HG03571 (cell line): ENCODE measurements around the gene CTBP1.

ENCODE experiments used
- ATAC-seq: cut with Tn5 transposase; IDR thresholded peaks from one replicate; pipeline ENCODE4 v1.9.1; 2021; ENCODE audit not compliant: unreplicated experiment

CTBP1 gene

GRCh38 chr4:1225272-1226143, 23.4 kb downstream of the CTBP1 start:
- no peak for ATAC-seq

GRCh38 chr4:1223841-1224809, 24.8 kb downstream of the CTBP1 start:
- no peak for ATAC-seq

- no peak for ATAC-seq
These were observed 25.8 kb downstream of the CTBP1 start for GRCh38 chr4:1222938-1223690.

GRCh38 chr4:1222036-1222789, 26.7 kb downstream of the CTBP1 start:
- ATAC-seq = no peak

- ATAC-seq = no peak
These were observed 27.6 kb downstream of the CTBP1 start for GRCh38 chr4:1221155-1221870.

- ATAC-seq = no peak
These were observed 28.4 kb downstream of the CTBP1 start for GRCh38 chr4:1220566-1220965.

DNA sequence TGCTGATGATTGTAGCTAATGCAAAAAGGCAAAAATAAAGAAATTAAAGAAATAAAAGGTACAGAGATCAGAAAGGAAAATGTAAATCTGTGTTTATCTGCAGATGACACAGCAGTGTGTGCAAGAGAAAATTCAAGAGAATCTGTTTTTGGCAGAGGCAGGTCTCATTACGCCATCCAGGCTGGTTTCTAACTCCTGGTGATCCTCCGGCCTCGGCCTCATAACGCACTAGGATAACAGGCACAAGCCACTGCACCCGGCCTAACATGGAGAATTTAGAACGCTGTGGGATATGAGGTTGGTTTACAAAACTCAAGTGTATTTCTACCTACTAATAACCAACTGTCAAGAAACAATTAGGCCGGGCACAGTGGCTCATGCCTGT, 29.4 kb downstream of the CTBP1 start:
- peak; percentile 4 for ATAC-seq

DNA sequence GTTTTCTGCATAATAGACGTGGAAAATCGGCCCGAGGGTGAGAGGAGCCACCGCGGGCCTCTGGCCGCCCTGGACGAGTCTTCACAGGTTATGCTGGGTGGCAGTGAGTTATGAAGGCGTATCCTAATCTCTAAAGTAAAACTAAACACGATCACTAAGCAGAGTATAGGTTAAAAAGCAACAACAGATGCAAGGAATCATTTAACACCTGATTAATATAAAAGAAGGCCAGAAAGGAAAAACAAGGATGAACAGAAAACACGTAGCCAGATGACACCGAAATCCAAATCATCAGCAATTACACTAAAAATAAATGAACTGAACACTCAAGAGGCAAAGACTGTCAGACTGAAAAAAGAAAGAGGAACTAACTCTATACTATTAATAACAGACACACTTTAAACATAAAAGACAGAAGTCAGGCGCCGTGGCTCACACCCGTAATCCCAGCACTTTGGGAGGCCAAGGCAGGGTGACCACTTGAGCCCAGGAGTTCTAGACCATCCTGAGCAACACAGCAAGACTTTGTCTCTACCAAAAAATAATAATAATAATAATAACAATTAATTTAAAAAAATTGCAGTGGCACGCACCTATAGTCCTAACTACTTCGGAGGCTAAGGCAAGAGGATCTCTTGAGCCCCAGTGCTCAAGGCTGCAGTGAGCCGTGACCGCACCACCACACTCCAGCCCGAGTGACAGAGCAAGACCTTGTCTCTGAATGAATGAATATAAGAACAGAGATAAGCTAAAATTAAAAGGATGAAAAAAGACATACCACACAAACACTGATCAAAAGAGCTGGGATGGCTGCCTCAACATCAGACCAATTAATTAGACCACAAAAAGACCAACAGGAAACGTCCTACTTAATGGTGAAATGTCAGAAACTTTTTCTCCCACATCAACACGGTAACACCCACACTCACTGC, 30.0 kb downstream of the CTBP1 start:
- peak; percentile 63 for ATAC-seq

DNA sequence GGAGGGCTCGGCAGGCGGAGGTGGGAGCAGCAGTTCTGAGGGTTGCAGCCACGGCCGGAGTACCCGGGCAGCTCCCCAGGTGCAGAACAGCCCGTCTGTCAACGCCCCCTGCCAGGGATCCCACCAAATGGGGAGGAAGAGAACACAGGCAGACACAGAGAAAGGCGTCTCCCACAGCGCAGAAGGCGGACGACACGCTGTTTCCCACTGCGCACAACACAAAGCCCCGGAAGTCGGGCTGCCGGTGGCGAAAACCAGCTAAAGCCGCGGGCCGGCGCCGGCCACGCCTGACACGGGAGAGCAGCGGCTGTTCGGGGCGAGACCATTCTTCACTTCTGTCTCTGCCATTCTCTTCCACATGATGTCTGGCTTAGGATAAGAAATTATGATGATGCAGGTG, 31.6 kb downstream of the CTBP1 start:
- ATAC-seq = no peak

DNA sequence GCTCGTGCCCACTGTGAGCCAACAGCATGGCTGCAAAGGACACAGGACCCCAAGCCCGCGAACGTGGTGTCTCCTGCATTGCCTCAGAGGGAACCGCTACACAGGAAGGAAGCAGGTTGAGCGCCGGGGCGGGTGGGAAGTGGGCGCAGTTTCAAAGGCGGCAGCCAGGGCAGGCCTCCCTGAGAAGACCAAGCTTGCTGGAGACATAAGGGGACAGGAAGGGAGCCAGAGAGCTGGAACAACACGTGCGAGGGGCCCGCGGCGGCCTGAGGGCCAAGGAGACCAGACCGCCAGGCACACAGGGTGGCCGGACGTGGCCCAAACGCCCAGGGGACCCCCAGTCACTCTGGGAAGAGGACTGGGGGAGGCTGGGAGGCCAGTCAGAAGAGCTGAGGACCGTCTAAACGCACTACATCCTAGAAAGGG, 32.0 kb downstream of the CTBP1 start:
- ATAC-seq = no peak

GRCh38 chr4:1216076-1216614, 32.8 kb downstream of the CTBP1 start:
- ATAC-seq = no peak

GRCh38 chr4:1215141-1216075, 33.5 kb downstream of the CTBP1 start:
- ATAC-seq = no peak

DNA sequence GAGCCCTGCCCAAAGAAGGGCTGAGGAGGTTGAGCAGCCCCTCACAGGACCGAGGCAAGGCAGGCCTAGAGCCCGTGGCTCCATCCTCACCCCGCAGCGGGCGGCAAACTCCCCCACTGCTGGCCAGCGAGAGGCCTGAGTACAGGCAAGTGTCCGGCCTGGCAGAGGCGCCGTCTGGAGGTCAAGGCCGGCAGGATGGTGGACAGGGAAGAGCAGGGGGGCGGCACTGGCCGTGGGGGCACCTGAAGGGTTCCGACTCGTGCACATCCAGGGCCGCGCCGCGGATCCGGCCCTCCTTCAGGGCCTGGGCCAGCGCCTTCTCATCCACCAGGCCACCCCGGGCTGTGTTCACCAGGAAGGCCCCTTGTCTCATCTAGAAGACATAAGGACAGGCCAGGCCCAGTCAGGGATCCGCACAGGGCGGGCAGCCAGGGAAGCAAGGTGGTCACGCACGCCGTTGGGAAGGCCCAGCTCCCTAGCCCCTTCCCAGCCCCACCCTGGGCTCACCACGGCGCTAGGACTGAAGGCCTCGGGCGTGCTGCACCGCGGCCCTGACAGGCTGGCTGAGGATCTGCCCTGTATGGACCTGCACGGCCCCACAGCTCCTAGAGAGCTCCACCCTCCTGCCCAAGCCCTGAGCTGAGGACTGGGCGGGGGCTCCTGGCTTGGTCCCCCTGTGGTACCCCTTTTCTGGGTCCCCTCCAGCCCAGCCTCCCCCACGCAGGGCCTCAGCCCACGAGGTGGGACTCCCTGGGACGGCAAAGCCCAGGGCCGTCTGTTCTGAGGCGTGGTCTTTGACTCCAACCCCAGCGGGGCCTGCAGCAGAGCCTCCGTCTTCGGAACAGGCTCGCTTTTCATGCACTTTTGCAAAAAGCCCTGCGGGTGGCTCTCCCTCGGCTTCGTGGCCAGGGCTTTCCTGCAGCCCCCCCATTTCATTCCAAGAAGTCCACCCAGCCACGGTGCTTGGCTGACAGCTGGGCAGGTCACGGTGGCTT, 34.5 kb downstream of the CTBP1 start:
- ATAC-seq = no peak

- no peak for ATAC-seq
These were observed 35.5 kb downstream of the CTBP1 start for GRCh38 chr4:1213336-1213995.

- ATAC-seq = no peak
These were observed 36.2 kb downstream of the CTBP1 start for GRCh38 chr4:1212546-1213335.
